Measurements from ENCODE around the gene WNT2B.

WNT2B gene

GRCh38 chr1:112508278-112509004 lies at the start of gene WNT2B:
Gene WNT2B, plus strand, starts transcription at chr1:112508965. Its CDS starts 298 bp downstream, at chr1:112509263.
- H3K4me2 ChIP-seq (ENCODE audit: insufficient read depth, low read length): no peak within 1 kb of the TSS
- no peak within 1 kb of the TSS for H2AFZ ChIP-seq (ENCODE audit: low read depth, low read length)
- no peak within 1 kb of the TSS for H3K4me3 ChIP-seq (ENCODE audit: low read depth in 1 of 2, low read length in 2 of 2)
- H3K9me3 ChIP-seq (ENCODE audit: insufficient read depth, low read length, severe bottlenecking): no peaks in the 10 kb centered on the region
- H3K27me3 ChIP-seq (ENCODE audit: insufficient read depth, low read length, poor library complexity): peaks cover 5% of the 10 kb centered on the region
- no peaks in the 10 kb centered on the region for H3K4me1 ChIP-seq (ENCODE audit: insufficient read depth, low read length)
- no peak for DNase-seq
- TF ChIP-seq EZH2 (IDR thresholded peaks at IDR 0.05; ENCODE audit: borderline replicate concordance, low read depth, low read length, severe bottlenecking) (no peak), CTCF (IDR thresholded peaks at IDR 0.05; ENCODE audit: borderline replicate concordance, extremely low read depth, low read length, poor library complexity, severe bottlenecking) (no peak)
- H3K27ac ChIP-seq (ENCODE audit: low read length): no peak within 1 kb of the TSS
- no peak within 1 kb of the TSS for H3K9ac ChIP-seq (ENCODE audit: low read depth, low read length)
- no peak for ATAC-seq (ENCODE audit: insufficient read depth, low read depth)
- no peaks in the 10 kb centered on the region for H3K79me2 ChIP-seq (ENCODE audit: insufficient read depth, low read length)
- no peaks in the 10 kb centered on the region for H4K20me1 ChIP-seq (ENCODE audit: insufficient read depth, low read length)
- H3K36me3 ChIP-seq (ENCODE audit: insufficient read depth, low read length): no peaks in the 10 kb centered on the region

DNA sequence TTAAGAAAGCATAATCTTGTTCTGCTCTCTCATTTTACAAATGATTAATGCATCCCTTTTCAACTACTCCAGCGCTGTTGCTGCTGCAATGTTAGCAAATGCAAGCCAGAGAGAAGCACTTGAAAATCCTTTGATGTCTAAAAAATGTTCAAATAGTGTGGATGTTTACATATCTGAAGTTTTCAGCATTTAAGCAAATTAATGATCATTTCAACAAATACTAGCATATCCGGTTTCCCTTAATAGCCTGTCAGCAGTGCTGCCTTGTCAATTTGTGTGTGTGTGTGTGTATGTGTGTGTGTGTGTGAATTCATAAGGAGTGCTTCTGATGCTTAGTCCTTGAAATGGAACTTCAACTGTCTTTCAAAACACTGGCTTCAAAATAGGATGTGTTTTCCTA lies 48.1 kb upstream of the WNT2B start:
- no peak for ATAC-seq (ENCODE audit: insufficient read depth, low read depth)
- no peaks in the 10 kb centered on the region for H3K27me3 ChIP-seq (ENCODE audit: insufficient read depth, low read length, poor library complexity)
- no peak overlapping the region for H2AFZ ChIP-seq (ENCODE audit: low read depth, low read length)
- no peak for TF ChIP-seq EZH2 (IDR thresholded peaks at IDR 0.05; ENCODE audit: borderline replicate concordance, low read depth, low read length, severe bottlenecking)
- no peak for TF ChIP-seq CTCF (IDR thresholded peaks at IDR 0.05; ENCODE audit: borderline replicate concordance, extremely low read depth, low read length, poor library complexity, severe bottlenecking)
- no peaks in the 10 kb centered on the region for H3K9me3 ChIP-seq (ENCODE audit: insufficient read depth, low read length, severe bottlenecking)
- H3K4me1 ChIP-seq (ENCODE audit: insufficient read depth, low read length): no peaks in the 10 kb centered on the region
- no peak for DNase-seq
- H3K4me3 ChIP-seq (ENCODE audit: low read depth in 1 of 2, low read length in 2 of 2): no peak overlapping the region
- H3K27ac ChIP-seq (ENCODE audit: low read length): no peak overlapping the region
- no peaks in the 10 kb centered on the region for H4K20me1 ChIP-seq (ENCODE audit: insufficient read depth, low read length)
- no peak overlapping the region for H3K4me2 ChIP-seq (ENCODE audit: insufficient read depth, low read length)
- H3K9ac ChIP-seq (ENCODE audit: low read depth, low read length): no peak overlapping the region
- peaks cover 17% of the 10 kb centered on the region for H3K36me3 ChIP-seq (ENCODE audit: insufficient read depth, low read length)
- H3K79me2 ChIP-seq (ENCODE audit: insufficient read depth, low read length): no peaks in the 10 kb centered on the region

DNA sequence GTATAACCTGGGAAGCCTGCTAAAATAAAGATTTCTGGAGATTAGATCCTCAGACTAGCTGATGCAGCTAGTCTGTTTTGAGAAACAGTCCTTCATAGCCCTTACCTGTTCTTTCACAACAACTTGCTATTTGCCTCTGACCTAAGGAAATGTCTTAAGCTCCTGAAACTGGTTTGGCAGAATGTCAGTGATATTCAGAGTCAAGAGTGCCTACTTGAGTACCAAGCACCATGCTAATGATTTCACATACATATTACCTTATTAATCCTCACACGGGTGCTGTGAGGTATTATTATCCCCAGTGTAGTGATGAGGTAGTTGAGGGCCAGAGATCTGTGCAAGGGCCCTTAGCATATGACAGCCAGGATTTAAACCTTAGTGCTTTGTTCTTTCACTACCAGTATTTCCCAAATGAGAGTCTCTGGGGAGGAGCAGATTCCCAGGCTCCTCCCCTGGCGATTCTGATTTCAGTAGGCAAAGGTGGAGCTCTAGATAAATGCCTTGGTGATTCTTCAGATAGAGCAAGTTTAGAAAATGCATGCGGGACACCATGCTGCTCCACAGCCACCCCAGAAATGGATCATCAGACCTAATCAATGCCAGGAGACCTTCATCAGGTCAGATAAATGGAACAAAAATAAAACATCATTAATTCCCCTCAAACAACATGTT lies 47.4 kb upstream of the WNT2B start:
- Histone ChIP-seq H3K79me2 (ENCODE audit: insufficient read depth, low read length) (no peaks in the 10 kb centered on the region), H3K27me3 (ENCODE audit: insufficient read depth, low read length, poor library complexity) (no peaks in the 10 kb centered on the region), H3K36me3 (ENCODE audit: insufficient read depth, low read length) (peaks cover 10% of the 10 kb centered on the region), H3K9ac (ENCODE audit: low read depth, low read length) (no peak overlapping the region), H2AFZ (ENCODE audit: low read depth, low read length) (no peak overlapping the region), H4K20me1 (ENCODE audit: insufficient read depth, low read length) (no peaks in the 10 kb centered on the region), H3K4me3 (ENCODE audit: low read depth in 1 of 2, low read length in 2 of 2) (no peak overlapping the region), H3K4me1 (ENCODE audit: insufficient read depth, low read length) (peaks cover 7% of the 10 kb centered on the region), H3K27ac (ENCODE audit: low read length) (no peak overlapping the region), H3K4me2 (ENCODE audit: insufficient read depth, low read length) (no peak overlapping the region), H3K9me3 (ENCODE audit: insufficient read depth, low read length, severe bottlenecking) (no peaks in the 10 kb centered on the region)
- ATAC-seq (ENCODE audit: insufficient read depth, low read depth) (no peak), DNase-seq (no peak)
- TF ChIP-seq CTCF (IDR thresholded peaks at IDR 0.05; ENCODE audit: borderline replicate concordance, extremely low read depth, low read length, poor library complexity, severe bottlenecking) (no peak), EZH2 (IDR thresholded peaks at IDR 0.05; ENCODE audit: borderline replicate concordance, low read depth, low read length, severe bottlenecking) (no peak)
